Brain pericyte (primary cell): ENCODE results near the gene ZFR2.
"Not testable (repeated sequence)": the region's sequence is repeated elsewhere in the genome, so short reads cannot be mapped to it uniquely, and the experiment has no call there.

Experiments
- DNase-seq: peaks from one replicate; pipeline ENCODE4 v3.0.0-alpha.2; 2012; ENCODE audit warnings: low read depth, low spot score

Gene ZFR2

DNA sequence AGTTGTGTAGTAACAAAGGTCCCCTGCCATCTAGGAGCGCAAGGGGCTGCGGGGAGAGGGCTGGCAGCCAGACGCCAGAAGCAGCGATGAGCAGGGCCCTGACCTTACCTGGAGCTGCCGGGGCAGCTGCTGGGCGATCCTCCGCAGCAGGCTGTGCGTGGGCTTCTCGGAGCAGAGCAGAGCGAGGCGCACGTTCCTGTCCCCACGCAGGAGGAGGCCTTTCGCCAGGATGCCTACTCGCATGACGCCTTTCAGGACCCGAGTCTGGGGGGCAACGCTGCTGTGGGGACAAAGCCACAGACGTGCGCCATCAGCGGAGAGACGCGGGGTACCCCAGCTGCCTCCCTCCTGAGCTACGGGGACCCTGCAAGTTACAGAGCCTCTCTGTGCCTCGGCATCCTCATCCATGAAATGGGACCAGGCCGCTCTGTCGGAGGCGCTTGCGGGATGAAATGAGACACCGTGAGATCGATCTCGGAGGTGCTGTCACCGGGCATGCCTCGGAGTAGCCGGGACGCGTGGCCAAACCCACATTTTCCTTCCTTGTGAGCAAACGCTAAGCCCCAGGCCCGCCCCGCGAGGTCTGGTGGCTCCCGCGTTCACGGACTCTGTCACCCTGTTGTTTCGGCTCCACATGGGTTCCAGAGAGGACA, 52.1 kb downstream of the ZFR2 start:
- DNase-seq = no peak

DNA sequence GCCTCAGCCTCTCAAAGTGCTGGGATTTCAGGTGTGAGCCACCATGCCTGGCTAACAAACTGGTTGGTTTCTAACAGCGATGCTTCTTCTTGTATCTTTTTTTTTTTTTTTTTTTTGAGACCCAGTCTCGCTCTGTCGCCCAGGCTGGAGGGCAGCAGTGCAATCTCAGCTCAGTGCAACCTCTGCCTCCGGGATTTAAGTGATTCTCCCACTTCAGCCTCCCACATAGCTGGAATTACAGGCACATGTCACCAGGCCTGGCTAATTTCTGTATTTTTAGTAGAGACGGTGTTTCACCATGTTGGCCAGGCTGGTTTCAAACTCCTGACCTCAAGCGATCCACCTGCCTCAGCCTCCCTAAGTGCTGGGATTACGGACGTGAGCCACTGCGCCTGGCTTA, 52.7 kb downstream of the ZFR2 start:
- DNase-seq = not testable (repeated sequence)

DNA sequence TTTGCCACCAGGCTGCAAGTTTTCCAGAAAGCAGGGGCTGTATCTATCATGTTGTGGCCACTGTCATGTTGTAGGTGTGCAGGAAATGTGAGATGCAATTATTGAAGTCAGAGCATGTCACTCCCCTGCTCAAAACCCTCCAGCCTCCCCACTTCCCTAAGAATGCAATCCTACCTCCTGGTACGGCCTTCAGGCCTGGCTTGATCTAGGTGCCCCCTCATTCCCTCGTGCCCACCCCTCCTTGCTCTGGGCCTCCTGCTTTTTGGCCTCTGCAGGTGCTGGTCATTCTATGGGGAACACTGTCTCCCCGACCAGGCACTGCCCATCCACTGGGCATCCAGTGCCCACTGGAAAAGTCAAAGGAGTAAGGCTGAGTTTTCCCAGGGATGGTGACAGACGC, 54.2 kb downstream of the ZFR2 start:
- no peak for DNase-seq

DNA sequence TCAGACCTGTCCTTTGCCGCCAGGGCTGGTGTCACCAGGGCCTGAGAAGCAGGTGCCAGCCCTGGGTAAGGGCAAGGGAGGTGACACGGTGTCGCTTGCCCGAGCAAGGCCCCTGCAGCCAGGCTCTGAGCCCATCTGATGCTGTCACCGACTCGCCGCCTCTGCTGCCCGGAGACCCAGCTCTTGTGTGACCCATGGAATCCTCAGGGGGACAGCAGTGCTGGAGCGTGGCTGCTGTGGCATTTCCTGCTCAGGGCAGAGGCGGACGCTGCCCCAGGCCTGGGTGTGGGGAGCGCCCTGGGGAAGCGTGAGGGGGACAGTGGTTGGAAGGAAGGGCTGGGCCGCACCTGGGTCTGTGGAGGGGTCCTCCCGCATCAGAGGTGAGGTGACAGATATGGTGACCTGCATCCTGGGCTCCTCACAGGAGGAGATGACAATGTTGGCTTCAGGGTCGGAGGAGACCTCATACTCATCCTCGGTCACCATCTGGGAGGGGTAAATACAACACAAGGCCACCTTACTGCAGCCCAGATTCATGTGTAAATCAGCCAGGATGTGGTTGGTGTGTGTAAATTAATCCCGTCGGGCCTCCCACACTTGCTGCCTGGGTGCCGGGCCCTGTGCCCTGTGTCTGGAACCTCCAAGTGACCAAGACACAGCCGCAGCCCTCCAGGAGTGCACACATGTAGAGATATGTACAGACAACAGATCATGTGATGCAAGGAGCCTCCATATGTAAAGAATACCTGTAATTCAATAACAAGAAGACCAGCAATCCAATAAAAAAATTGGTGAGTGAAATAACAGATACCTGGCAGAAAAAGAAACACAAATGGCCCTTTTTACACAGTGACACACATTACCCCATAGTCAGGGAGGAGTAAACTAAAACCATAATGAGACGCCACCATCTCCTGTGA, 55.1 kb downstream of the ZFR2 start:
- no peak for DNase-seq

DNA sequence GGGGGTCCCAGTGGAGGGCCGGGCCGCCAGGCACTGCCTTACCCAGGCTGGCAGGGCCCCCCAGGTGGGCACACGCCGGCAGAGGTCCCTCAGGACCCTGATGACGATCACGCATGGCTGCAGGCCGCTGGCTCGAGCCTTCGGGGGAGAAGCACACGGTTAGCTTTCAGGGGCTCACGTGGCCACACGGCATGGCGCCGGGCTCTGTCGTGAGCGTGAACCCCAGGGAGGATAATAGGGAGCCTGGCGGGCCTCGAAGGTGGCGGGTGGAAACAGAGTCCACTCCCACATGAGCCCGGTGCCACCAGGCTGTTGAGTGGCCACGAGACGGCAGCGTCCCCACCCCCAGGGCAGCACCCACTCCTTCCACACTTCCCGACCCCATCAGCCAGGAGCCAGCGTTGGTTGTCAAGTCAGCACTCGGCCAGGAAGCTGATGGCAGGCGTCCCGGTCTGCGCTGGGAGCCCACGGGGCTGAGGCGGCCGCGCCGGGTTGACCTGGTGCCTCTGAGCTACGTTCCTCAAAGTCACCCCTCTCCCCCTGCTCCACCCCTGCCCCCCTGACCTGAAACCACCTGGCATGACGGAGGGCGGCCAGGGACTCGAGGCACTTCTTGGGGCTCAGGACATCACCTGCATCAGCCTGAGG, 58.0 kb downstream of the ZFR2 start:
- DNase-seq = no peak

DNA sequence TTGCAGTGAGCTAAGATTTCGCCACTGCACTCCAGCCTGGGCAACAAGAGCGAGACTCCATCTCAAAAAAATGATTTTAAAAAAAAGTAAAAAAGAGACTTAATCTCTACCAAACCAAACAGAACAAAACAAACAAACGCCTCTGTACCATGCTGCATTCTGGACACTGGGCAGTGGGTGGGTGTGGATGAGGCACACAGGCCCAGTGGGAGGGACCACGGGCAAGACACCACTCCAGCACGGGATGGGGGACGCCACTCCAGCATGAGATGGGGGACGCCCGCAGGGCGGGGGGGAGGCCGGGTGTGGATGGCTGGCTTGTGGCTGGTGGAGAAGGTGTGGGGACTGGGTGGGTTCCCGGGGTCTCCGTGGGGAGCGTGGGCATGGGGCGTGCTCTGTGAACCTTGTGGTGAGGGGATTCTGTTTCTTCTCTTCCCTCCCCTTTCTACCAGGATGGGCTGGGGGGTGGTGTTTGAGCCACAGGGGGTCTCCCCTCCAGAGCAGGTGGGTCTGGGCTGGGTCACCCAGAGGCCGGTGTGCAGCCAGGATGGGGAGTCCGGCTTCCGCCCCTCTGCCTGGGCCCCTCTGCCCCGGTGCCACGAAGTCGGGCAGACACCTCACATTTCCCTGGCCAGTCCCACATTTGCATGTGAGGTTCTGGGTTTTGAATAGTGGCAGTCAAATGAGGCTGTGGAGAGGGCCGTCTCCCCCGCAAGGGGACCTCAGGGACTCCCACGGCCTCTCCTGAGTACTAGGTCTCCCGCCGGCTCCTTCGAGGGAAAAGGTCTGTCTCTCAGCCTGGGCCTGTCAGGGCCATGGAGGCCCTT, 58.7 kb downstream of the ZFR2 start:
- no peak for DNase-seq

DNA sequence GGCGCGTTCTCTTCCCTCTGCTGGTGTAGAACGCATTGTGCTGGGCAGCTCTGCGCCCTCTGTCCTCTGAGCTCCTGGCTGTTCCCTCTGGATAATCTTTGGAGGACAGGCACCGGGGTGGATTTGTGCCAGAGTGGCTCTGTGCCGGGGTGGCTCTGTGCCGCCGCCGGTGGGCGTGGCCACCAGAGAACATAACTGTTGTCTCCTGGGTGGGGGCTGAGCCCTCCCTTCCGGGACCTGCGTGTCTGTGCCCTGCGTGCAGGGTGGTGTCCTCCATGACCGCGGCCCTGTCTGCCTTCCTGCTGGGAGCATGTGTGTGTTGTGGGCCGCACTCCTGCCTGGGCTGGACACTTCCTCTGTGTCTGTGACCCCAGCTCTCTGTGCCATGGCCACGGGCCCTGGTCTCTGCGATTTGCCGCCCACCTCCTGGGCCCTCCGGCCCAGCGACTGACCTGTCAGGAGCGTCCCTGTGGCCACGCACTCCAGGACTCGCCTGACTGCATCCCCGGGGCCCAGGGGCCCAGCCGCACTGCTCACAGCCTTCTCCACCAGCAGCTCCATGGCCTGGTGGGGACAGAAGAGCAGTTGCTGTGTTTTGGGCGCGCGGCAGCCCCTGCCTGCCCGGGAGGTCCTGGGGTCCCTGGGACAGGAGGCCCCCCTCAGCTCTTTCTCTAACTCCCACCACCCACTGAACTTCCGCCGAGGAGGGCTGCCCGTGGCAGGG, 60.3 kb downstream of the ZFR2 start:
- no peak for DNase-seq

DNA sequence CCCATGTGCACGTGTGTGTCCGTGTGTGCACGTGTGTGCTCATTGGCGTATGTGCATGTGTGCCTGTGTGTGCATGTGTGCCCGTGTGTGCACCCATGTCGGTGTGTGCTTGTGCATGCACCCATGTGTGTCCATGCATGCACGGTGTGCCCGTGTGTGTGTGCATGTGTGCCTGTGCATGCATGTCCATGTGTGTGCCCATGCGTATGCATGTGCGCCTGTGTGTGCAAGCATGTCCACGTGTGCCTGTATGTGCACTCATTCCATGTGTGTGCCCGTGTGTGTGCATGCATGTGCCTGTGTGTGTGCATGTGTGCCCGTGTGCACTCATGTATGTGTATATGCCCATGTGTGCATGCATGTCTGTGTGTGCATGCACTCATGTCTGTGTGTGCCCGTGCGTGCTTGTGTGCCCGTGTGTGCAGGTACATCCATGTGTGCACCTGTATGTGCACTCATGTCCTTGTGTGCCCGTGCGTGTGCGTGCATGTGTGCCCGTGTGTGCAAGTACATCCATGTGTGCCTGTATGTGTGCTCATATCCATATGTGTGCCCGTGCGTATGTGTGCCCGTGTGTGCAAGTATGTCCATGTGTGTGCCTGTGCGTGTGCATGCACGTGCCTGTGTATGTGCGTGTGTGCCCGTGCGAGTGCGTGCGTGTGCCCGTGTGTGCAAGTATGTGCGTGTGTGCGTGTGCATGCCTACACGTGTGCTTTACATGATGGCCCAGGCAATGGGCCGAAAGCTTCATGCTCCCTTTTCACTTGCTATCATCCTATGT, 61.1 kb downstream of the ZFR2 start:
- no peak for DNase-seq

DNA sequence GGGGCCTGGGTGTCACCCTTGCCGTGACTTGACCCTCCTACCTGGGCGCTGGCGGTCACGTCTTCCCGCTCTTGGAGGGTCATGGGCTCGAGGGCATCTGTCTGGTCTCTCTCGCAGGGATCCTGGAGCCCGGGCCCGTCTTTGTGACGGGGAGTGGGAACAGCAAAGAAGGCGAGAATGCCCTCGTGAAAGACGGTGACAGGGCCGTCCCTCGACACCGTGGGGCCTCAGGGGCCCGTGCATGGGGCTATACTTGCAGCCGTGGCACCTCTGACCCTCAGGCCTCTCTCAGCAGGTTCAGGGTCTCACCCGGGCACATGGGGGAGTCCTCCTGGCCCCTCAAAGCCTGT, 61.7 kb downstream of the ZFR2 start:
- DNase-seq = no peak

DNA sequence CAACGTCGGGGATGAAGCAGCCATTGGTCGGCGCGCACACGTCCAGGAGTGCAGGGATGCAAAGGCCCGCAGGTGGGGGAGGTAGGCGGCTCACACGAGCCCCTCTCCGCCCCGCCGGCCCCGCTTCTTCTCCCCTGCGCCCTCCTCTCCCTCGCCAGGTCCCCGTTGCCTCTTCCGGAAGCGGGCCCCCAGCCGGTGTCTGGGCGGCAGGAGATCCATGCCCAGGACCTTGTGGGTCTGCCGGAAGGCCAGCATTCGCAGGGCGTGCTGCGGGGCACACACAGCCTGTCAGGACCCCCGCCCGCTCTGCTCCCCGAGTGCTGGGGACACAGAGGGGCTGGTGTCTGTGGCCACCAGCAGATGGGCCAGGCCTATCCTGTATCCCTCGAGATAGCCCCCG, 63.0 kb downstream of the ZFR2 start:
- DNase-seq = no peak

DNA sequence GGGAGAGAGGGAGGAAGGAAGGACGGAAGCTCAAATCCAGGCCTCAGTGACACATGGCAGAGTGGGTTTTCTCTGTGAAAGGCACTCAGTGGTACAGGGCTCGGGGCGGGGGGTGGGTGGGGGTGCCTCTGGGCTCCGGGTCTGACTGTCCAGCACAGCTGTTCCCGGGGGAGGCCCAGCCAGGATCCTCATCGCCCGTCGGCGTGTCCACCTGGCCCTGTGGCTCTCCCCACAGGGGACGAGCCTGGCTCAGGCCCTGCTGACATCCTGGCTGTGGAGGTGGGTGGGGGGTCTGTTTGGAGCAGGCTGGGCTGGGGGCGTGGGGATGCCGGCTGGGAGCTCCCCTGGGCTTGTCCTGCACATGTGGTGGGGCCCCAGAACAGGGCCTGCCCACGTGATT, 64.4 kb downstream of the ZFR2 start:
- DNase-seq = no peak

DNA sequence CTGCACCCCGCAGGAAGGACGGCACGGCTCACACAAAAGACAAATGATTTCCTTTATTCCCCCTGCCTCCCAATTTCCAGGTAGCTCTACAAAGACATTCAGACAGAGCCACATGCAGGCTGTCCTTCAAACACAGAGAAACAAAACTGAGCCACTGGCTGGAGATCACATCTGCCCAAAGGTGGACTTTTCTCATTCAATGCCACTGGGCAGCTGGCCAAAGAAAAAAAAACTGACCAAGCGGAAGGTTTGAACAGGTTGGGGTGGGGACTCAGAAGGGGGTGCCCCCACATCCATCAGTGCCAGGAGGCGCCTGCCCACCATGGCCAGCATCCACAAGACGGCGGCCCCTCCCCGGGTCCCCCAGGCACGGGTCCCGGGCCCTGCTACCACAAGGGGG, 64.9 kb downstream of the ZFR2 start:
- DNase-seq = no peak

DNA sequence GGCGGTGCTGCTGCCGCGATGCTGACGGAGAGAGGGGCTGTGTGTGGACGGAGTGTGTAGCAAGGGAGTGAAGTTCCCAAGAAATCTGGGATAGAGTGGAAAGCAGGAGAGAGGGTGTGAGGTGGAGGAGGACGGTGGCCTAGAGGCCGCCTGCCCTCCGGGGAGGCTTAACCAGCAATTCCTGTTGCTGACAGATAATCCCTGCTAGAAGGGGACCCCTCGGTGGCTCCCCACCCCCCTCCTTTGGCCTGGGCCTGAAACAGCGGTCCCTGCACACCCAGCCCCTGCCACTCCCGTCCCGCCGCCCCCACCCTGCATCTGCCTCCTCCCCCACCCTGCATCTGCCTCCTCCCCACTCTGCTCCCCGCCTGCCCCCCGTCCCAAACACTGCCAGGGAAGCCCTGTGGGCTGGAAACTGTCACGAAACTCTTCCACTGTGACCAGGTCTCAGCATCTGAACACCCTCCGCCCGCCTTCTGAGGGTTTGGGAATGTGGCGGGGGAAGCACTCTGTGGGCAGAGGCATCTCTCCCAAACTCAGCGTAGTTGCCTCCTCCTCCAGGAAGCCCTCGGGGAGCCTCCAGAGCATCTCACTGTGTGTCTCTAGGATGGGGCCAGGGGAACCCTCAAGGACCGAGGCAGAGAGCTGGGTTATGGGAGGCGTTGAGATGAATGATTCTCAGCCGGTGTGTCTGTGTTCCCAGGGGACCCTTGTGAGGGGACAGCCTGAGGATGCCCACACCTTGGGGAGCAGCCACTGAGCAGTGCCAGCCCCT, 65.5 kb downstream of the ZFR2 start:
- DNase-seq = no peak

DNA sequence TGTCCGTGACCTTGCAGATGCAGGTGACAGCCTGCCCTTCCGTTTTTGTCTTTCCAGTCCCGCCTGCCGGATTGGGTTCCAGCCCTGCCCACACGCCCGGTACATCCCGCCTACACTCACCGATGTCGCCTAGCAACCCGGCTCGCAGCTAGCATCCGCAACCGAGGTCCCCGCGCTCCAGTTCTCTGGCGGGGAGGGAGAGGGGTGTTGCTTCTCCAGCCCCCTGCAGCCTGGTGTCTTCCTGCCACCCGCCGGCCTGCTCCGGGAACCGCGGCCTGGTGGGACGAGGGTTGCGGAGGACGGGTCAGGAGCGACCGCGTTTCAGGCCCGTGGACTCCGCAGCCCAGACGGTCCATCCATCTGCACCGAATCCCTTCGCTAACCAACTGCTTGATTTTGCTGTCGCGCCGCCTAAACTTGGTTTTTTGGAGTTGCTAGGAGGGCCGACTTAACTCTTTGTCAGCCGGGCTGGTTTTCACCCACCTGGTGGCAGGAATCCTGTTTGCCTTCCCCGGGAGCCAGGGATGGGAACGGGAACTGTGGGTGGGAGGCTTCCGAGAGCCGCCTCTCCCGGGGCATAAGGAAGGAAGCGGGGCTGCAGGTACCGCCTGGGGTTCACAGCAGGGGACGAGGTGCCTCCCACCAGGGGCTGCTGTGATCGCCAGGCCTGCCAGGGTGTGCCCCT, 67.3 kb downstream of the ZFR2 start:
- DNase-seq = no peak

DNA sequence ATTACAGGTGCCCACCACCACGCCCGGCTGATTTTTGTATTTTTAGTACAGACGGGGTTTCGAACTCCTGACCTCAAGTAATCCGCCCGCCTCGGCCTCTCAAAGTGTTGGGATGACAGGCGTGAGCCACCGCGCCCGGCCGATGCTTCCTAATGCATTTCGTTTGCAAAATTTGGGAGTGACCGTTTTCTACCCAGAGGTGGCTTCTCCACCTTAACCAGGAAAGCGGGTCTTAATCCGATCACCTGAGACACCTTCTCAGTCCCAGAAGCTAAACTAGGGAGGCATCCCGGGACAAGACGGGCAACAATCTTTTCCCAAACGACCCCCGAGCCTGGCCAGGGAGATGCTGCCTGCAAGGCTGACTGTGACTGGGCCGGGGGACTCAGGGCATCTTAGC, 67.8 kb downstream of the ZFR2 start:
- DNase-seq = no peak

DNA sequence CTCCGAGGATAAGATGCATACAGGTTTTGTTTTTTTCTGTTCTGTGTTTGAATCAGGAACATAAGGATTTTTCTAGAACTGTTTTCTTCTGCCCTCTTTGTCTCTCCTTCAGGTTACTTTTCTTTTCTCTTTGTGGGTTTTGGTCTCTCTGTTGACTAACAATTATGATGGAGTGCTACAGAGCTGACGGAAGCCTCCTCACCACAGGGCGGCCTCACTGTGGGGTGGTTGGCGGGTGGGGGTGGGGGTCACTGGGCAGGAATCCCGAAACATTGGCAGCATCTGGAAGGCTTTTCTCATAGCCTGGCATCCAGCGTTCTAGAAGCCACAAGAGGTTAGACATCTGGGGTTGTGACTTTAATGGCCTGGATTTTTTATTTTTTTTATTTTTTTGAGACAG, 70.7 kb downstream of the ZFR2 start:
- DNase-seq = no peak

DNA sequence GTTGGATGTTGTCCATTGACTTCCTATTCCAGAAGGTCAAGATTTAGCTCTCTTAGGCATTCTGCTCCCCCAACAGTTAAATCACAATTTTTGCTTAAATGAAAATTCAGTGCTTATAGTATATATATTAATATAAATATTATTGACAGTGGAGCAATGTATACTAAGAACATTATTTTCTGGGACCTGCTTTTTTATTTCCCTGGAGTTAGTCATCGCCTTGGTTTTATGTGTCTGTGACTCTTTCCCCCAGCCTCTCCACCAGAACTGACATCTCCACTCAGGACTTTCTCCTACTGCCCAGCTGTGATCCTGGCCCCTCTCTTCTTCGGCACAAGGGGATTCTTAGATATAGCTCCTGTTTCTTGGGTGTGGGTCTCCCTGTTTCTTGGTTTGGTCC, 72.5 kb downstream of the ZFR2 start:
- no peak for DNase-seq

DNA sequence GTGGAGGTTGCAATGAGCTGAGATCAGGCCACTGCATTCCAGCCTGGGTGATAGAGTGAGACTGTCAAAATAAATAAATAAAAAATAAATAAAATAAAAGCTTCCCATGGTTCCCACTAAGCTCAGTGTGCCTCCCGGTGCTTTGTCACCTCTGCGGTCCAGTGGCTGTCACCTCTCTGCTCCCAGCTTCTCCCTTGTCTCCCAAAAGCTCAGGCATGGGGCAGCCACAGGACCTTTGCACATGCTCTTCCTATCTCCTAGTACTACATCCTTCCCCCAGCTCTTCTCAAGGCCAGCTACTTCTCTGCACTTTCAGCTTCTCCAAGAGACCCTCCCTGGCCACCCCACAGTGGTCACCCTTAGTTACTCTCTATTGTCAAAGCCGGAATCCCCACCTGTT, 75.0 kb downstream of the ZFR2 start:
- no peak for DNase-seq

DNA sequence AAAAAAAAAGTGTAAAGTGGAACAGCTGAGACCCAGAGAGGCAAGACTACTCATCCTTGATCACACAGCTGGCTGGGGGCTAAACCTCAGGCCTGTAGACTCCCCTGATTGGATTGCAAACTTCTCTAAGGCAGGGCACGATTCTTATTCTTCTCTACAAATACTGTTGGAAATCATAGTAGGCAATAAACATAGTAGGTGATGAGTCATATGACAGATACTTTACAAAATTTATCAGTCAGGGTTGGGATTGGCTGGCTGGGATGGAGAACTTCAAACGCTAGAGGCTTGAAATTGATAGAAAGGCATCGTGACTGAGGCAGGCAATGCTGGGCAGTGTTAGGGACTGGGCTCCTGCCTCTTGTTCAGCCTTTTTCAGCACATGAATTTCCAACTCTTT, 76.7 kb downstream of the ZFR2 start:
- no peak for DNase-seq
